Activated CD4-positive, alpha-beta memory T cell treated with anti-CD3 and anti-CD28 coated beads, Interleukin-2, amount 10 ng/mL, durations not matched to agents 7 days and 5 days (primary cell): ENCODE data around the gene EIPR1. TPM values are rescaled to one million over a fixed set of nuclear protein-coding genes. Genes with fewer than 3 reads are reported as not detected.

ENCODE experiments used
- CTCF ChIA-PET: fragments of 350-600 bp; sonication (Branson Sonifier 250); formaldehyde crosslinking; loops from one replicate; lab custom pipeline; 2021; ENCODE audit warnings: antibody characterized with exemption, inconsistent platforms; lab: Charles Lee
- POLR2A ChIA-PET: fragments of 350-600 bp; sonication (Branson Sonifier 250); formaldehyde crosslinking; loops from one replicate; lab custom pipeline; 2021; ENCODE audit warnings: antibody characterized with exemption; lab: Charles Lee
- DNase-seq: peaks from one replicate; pipeline ENCODE4 v3.0.0-alpha.2; 2020
- H3K27ac Mint-ChIP-seq: one replicate; pipeline ENCODE4 v1.8.0; 2021; ENCODE audit warnings: mild to moderate bottlenecking, mixed read lengths
- H3K27me3 Mint-ChIP-seq: one replicate; pipeline ENCODE4 v1.8.0; 2021; ENCODE audit warnings: mixed read lengths
- H3K36me3 Mint-ChIP-seq: one replicate; pipeline ENCODE4 v1.8.0; 2021; ENCODE audit warnings: low read depth, mixed read lengths
- H3K4me1 Mint-ChIP-seq: one replicate; pipeline ENCODE4 v1.8.0; 2021; ENCODE audit warnings: mixed read lengths
- H3K4me3 Mint-ChIP-seq: one replicate; pipeline ENCODE4 v1.8.0; 2021; ENCODE audit warnings: mild to moderate bottlenecking, mixed read lengths
- H3K9me3 Mint-ChIP-seq: one replicate; pipeline ENCODE4 v1.8.0; 2021; ENCODE audit warnings: mixed read lengths
- total RNA-seq, 2 experiments: library from RNA; stranded (reverse); gene quantifications; one replicate each; pipeline ENCODE4 v1.2.3, GENCODE V29; 2021

The EIPR1 gene
- total RNA-seq, 2 experiments from 2014 or later: 34.3 to 36.1 TPM

GRCh38 chr2:3280683-3281520 is 96.7 kb downstream of the EIPR1 start:
- peaks cover 3% of the 10 kb centered on the region for H3K9me3 Mint-ChIP-seq
- peaks cover 26% of the 10 kb centered on the region for H3K36me3 Mint-ChIP-seq
- CTCF ChIA-PET: no interaction called here
- H3K27ac Mint-ChIP-seq: no peak overlapping the region
- no peak for DNase-seq
- no peak overlapping the region for H3K4me3 Mint-ChIP-seq
- no peaks in the 10 kb centered on the region for H3K27me3 Mint-ChIP-seq
- H3K4me1 Mint-ChIP-seq: peaks cover 5% of the 10 kb centered on the region
- POLR2A ChIA-PET: no interaction called here

- DNase-seq: no peak
- peaks cover 31% of the 10 kb centered on the region for H3K36me3 Mint-ChIP-seq
- H3K9me3 Mint-ChIP-seq: peaks cover 9% of the 10 kb centered on the region
- POLR2A ChIA-PET: no interaction called here
- no peak overlapping the region for H3K27ac Mint-ChIP-seq
- H3K4me1 Mint-ChIP-seq: peaks cover 5% of the 10 kb centered on the region
- no peak overlapping the region for H3K4me3 Mint-ChIP-seq
- no peaks in the 10 kb centered on the region for H3K27me3 Mint-ChIP-seq
- CTCF ChIA-PET: no interaction called here
Observed at GRCh38 chr2:3280197-3280596, 97.4 kb downstream of the EIPR1 start.

GRCh38 chr2:3279236-3279960 is 98.2 kb downstream of the EIPR1 start:
- CTCF ChIA-PET: no interaction called here
- POLR2A ChIA-PET: no interaction called here
- Mint-ChIP-seq H3K4me1 (peaks cover 5% of the 10 kb centered on the region), H3K4me3 (no peak overlapping the region), H3K27ac (no peak overlapping the region), H3K27me3 (no peaks in the 10 kb centered on the region), H3K9me3 (peaks cover 17% of the 10 kb centered on the region), H3K36me3 (peaks cover 37% of the 10 kb centered on the region)
- DNase-seq: no peak

GRCh38 chr2:3278521-3279218 is 98.9 kb downstream of the EIPR1 start:
- H3K27ac Mint-ChIP-seq: no peak overlapping the region
- CTCF ChIA-PET: no interaction called here
- no peak for DNase-seq
- H3K4me3 Mint-ChIP-seq: no peak overlapping the region
- peaks cover 44% of the 10 kb centered on the region for H3K36me3 Mint-ChIP-seq
- no peaks in the 10 kb centered on the region for H3K27me3 Mint-ChIP-seq
- peaks cover 23% of the 10 kb centered on the region for H3K9me3 Mint-ChIP-seq
- POLR2A ChIA-PET: no interaction called here
- peaks cover 5% of the 10 kb centered on the region for H3K4me1 Mint-ChIP-seq

GRCh38 chr2:3277748-3278520 is 99.7 kb downstream of the EIPR1 start:
- no peak overlapping the region for H3K27ac Mint-ChIP-seq
- ChIA-PET CTCF (no interaction called here), POLR2A (no interaction called here)
- peaks cover 24% of the 10 kb centered on the region for H3K9me3 Mint-ChIP-seq
- H3K4me3 Mint-ChIP-seq: no peak overlapping the region
- peaks cover 49% of the 10 kb centered on the region for H3K36me3 Mint-ChIP-seq
- no peaks in the 10 kb centered on the region for H3K27me3 Mint-ChIP-seq
- H3K4me1 Mint-ChIP-seq: peaks cover 5% of the 10 kb centered on the region
- no peak for DNase-seq

GRCh38 chr2:3277050-3277747 is 100.4 kb downstream of the EIPR1 start:
- H3K9me3 Mint-ChIP-seq: peaks cover 28% of the 10 kb centered on the region
- H3K4me1 Mint-ChIP-seq: peaks cover 5% of the 10 kb centered on the region
- no peak overlapping the region for H3K4me3 Mint-ChIP-seq
- CTCF ChIA-PET: no interaction called here
- no peak overlapping the region for H3K27ac Mint-ChIP-seq
- POLR2A ChIA-PET: no interaction called here
- peaks cover 56% of the 10 kb centered on the region for H3K36me3 Mint-ChIP-seq
- DNase-seq: no peak
- no peaks in the 10 kb centered on the region for H3K27me3 Mint-ChIP-seq

GRCh38 chr2:3272761-3273160 is 104.9 kb downstream of the EIPR1 start:
- Mint-ChIP-seq H3K4me1 (no peaks in the 10 kb centered on the region), H3K36me3 (peaks cover 53% of the 10 kb centered on the region), H3K4me3 (no peak overlapping the region), H3K9me3 (peaks cover 31% of the 10 kb centered on the region), H3K27me3 (no peaks in the 10 kb centered on the region), H3K27ac (no peak overlapping the region)
- CTCF ChIA-PET: no interaction called here
- POLR2A ChIA-PET: no interaction called here
- no peak for DNase-seq

- Mint-ChIP-seq H3K4me1 (no peaks in the 10 kb centered on the region), H3K27me3 (no peaks in the 10 kb centered on the region), H3K36me3 (peaks cover 35% of the 10 kb centered on the region), H3K27ac (no peak overlapping the region), H3K9me3 (peaks cover 20% of the 10 kb centered on the region), H3K4me3 (no peak overlapping the region)
- ChIA-PET CTCF (no interaction called here), POLR2A (no interaction called here)
- no peak for DNase-seq
Observed at GRCh38 chr2:3270095-3270478, 107.5 kb downstream of the EIPR1 start.

GRCh38 chr2:3269425-3270094 is 108.1 kb downstream of the EIPR1 start:
- Mint-ChIP-seq H3K4me3 (no peak overlapping the region), H3K27me3 (no peaks in the 10 kb centered on the region), H3K27ac (no peak overlapping the region), H3K9me3 (peaks cover 15% of the 10 kb centered on the region), H3K36me3 (peaks cover 30% of the 10 kb centered on the region), H3K4me1 (no peaks in the 10 kb centered on the region)
- DNase-seq: no peak
- ChIA-PET CTCF (no interaction called here), POLR2A (no interaction called here)

- DNase-seq: no peak
- ChIA-PET CTCF (no interaction called here), POLR2A (no interaction called here)
- H3K4me3 Mint-ChIP-seq: no peak overlapping the region
- peaks cover 8% of the 10 kb centered on the region for H3K9me3 Mint-ChIP-seq
- H3K27ac Mint-ChIP-seq: no peak overlapping the region
- peaks cover 23% of the 10 kb centered on the region for H3K36me3 Mint-ChIP-seq
- H3K27me3 Mint-ChIP-seq: no peaks in the 10 kb centered on the region
- no peaks in the 10 kb centered on the region for H3K4me1 Mint-ChIP-seq
Observed at GRCh38 chr2:3268705-3269029, 109.0 kb downstream of the EIPR1 start.

GRCh38 chr2:3267869-3268704 is 109.5 kb downstream of the EIPR1 start:
- H3K36me3 Mint-ChIP-seq: peaks cover 18% of the 10 kb centered on the region
- no peaks in the 10 kb centered on the region for H3K4me1 Mint-ChIP-seq
- no peak overlapping the region for H3K4me3 Mint-ChIP-seq
- no peaks in the 10 kb centered on the region for H3K27me3 Mint-ChIP-seq
- DNase-seq: no peak
- no peak overlapping the region for H3K27ac Mint-ChIP-seq
- H3K9me3 Mint-ChIP-seq: peaks cover 7% of the 10 kb centered on the region
- ChIA-PET CTCF (no interaction called here), POLR2A (no interaction called here)
